Effector memory CD4-positive, alpha-beta T cell (primary cell): ENCODE measurements around the gene SF3A1.

Source experiments
- DNase-seq, 3 donors: peaks; one replicate each; pipeline ENCODE4 v3.0.0-alpha.2; 2020
- H3K27ac ChIP-seq: 2 replicates; pipeline ENCODE4 v1.7.0; 2013; ENCODE audit warnings: mild to moderate bottlenecking, low read length, moderate library complexity; ENCODE audit not compliant: insufficient read depth, poor library complexity, severe bottlenecking
- H3K27me3 ChIP-seq: replicated peaks from 2 replicates; pipeline ENCODE4 v1.7.0; 2013; ENCODE audit warnings: mild to moderate bottlenecking, low read length; ENCODE audit not compliant: insufficient read depth, control insufficient read depth, poor library complexity, severe bottlenecking
- H3K36me3 ChIP-seq: 2 replicates; pipeline ENCODE4 v1.7.0; 2013; ENCODE audit warnings: mild to moderate bottlenecking, low read length, moderate library complexity; ENCODE audit not compliant: control insufficient read depth, insufficient read depth
- H3K4me1 ChIP-seq: 2 replicates; pipeline ENCODE4 v1.7.0; 2013; ENCODE audit warnings: low read length, mild to moderate bottlenecking; ENCODE audit not compliant: control insufficient read depth, insufficient read depth, poor library complexity, severe bottlenecking
- H3K4me3 ChIP-seq: 2 replicates; pipeline ENCODE4 v1.7.0; 2013; ENCODE audit warnings: low read length, low read depth, mild to moderate bottlenecking; ENCODE audit not compliant: insufficient read depth, poor library complexity, severe bottlenecking
- H3K9me3 ChIP-seq: 2 replicates; pipeline ENCODE4 v1.7.0; 2013; ENCODE audit warnings: mild to moderate bottlenecking, low read length, moderate library complexity; ENCODE audit not compliant: control insufficient read depth

The SF3A1 gene

GRCh38 chr22:30315962-30316576 is 40.6 kb downstream of the SF3A1 start:
- peaks cover 79% of the 10 kb centered on the region for H3K4me1 ChIP-seq
- H3K27ac ChIP-seq, result peak overlapping the region; percentile 52
- peaks cover 3% of the 10 kb centered on the region for H3K36me3 ChIP-seq

GRCh38 chr22:30314915-30315314 is 41.8 kb downstream of the SF3A1 start:
- peaks cover 84% of the 10 kb centered on the region for H3K4me1 ChIP-seq
- no peaks in the 10 kb centered on the region for H3K9me3 ChIP-seq
- H3K4me3 ChIP-seq, result no peak overlapping the region
- no peaks in the 10 kb centered on the region for H3K27me3 ChIP-seq
- DNase-seq, result peak; percentile 57 to 63 (median 60)
- H3K36me3 ChIP-seq, result peaks cover 3% of the 10 kb centered on the region
- H3K27ac ChIP-seq, result peak overlapping the region; percentile 52

More at GRCh38 chr22:30315962-30316576, 40.6 kb downstream of the SF3A1 start:
- no peaks in the 10 kb centered on the region for H3K9me3 ChIP-seq
- no peak for DNase-seq
- H3K4me3 ChIP-seq, result no peak overlapping the region
- H3K27me3 ChIP-seq, result no peaks in the 10 kb centered on the region

GRCh38 chr22:30313527-30314363 is 42.9 kb downstream of the SF3A1 start:
- no peaks in the 10 kb centered on the region for H3K36me3 ChIP-seq
- peak overlapping the region; percentile 48 for H3K27ac ChIP-seq
- peaks cover 86% of the 10 kb centered on the region for H3K4me1 ChIP-seq
- H3K27me3 ChIP-seq, result no peaks in the 10 kb centered on the region
- no peaks in the 10 kb centered on the region for H3K9me3 ChIP-seq
- H3K4me3 ChIP-seq, result no peak overlapping the region
- no peak for DNase-seq

GRCh38 chr22:30312053-30312452 is 44.6 kb downstream of the SF3A1 start:
- H3K27me3 ChIP-seq, result no peaks in the 10 kb centered on the region
- peak overlapping the region; percentile 34 for H3K27ac ChIP-seq
- H3K4me3 ChIP-seq, result no peak overlapping the region
- no peaks in the 10 kb centered on the region for H3K9me3 ChIP-seq
- no peak for DNase-seq
- H3K36me3 ChIP-seq, result no peaks in the 10 kb centered on the region
- H3K4me1 ChIP-seq, result peaks cover 96% of the 10 kb centered on the region

GRCh38 chr22:30310881-30311771 is 45.6 kb downstream of the SF3A1 start:
- peak overlapping the region; percentile 70 for H3K27ac ChIP-seq
- peaks cover 92% of the 10 kb centered on the region for H3K4me1 ChIP-seq
- no peaks in the 10 kb centered on the region for H3K36me3 ChIP-seq
- no peaks in the 10 kb centered on the region for H3K27me3 ChIP-seq
- H3K4me3 ChIP-seq, result no peak overlapping the region
- no peaks in the 10 kb centered on the region for H3K9me3 ChIP-seq
- DNase-seq, result no peak

- H3K27me3 ChIP-seq, result no peaks in the 10 kb centered on the region
- DNase-seq, result no peak
- peak overlapping the region; percentile 70 for H3K27ac ChIP-seq
- H3K36me3 ChIP-seq, result no peaks in the 10 kb centered on the region
- H3K4me3 ChIP-seq, result peak overlapping the region; percentile 4
- H3K9me3 ChIP-seq, result no peaks in the 10 kb centered on the region
- peaks cover 92% of the 10 kb centered on the region for H3K4me1 ChIP-seq
Measured at GRCh38 chr22:30309951-30310741, 46.5 kb downstream of the SF3A1 start.

- H3K4me3 ChIP-seq, result no peak overlapping the region
- peaks cover 92% of the 10 kb centered on the region for H3K4me1 ChIP-seq
- H3K9me3 ChIP-seq, result no peaks in the 10 kb centered on the region
- H3K27me3 ChIP-seq, result no peaks in the 10 kb centered on the region
- H3K36me3 ChIP-seq, result no peaks in the 10 kb centered on the region
- no peak for DNase-seq
- peak overlapping the region; percentile 70 for H3K27ac ChIP-seq
Measured at GRCh38 chr22:30308518-30309230, 48.0 kb downstream of the SF3A1 start.

GRCh38 chr22:30308093-30308492 is 48.6 kb downstream of the SF3A1 start:
- no peak for DNase-seq
- Histone ChIP-seq H3K4me3 (no peak overlapping the region), H3K4me1 (peaks cover 94% of the 10 kb centered on the region), H3K36me3 (no peaks in the 10 kb centered on the region), H3K27me3 (no peaks in the 10 kb centered on the region), H3K9me3 (no peaks in the 10 kb centered on the region), H3K27ac (peak overlapping the region; percentile 70)

GRCh38 chr22:30307041-30307574 is 49.6 kb downstream of the SF3A1 start:
- Histone ChIP-seq H3K36me3 (no peaks in the 10 kb centered on the region), H3K4me1 (peaks cover 94% of the 10 kb centered on the region), H3K4me3 (peak overlapping the region; percentile 16), H3K27ac (peak overlapping the region; percentile 71), H3K27me3 (no peaks in the 10 kb centered on the region), H3K9me3 (no peaks in the 10 kb centered on the region)
- no peak for DNase-seq
